Right lobe of liver (tissue), 6 donors: ENCODE data around the gene TMC1. TPM values are rescaled to one million over a fixed set of nuclear protein-coding genes. Genes with fewer than 3 reads are reported as not detected.

Source experiments
- ATAC-seq, 4 donors: fragments of 200-7000 bp; cut with Tn5 transposase; one replicate each; pipeline ENCODE4 v1.9.1; 2020; ENCODE audit warnings: mild to moderate bottlenecking in 4 of 4, moderate library complexity in 4 of 4
- DNase-seq, 3 donors: peaks; one replicate each; pipeline ENCODE4 v3.0.0-alpha.2; 2020
- H3K27ac ChIP-seq, 3 donors: fragments of 200-600 bp; one replicate each; pipeline ENCODE4 v1.8.0; 2022
- H3K27me3 ChIP-seq, 2 donors: fragments of 200-600 bp; one replicate each; pipeline ENCODE4 v1.8.0; 2022
- H3K36me3 ChIP-seq, 4 donors: fragments of 200-600 bp; sonication (generic) in 1 of 4; one replicate each; pipeline versions ENCODE4 v1.5.1 to v1.8.0; 2017 to 2022; ENCODE audit warnings: control low read depth in 1 of 4
- H3K4me1 ChIP-seq, 4 donors: fragments of 200-600 bp; sonication (generic) in 1 of 4; one replicate each; pipeline versions ENCODE4 v1.5.1 to v1.8.0; 2017 to 2022; ENCODE audit warnings: control low read depth in 1 of 4
- H3K4me3 ChIP-seq, 3 donors: fragments of 200-600 bp; one replicate each; pipeline ENCODE4 v1.8.0; 2022
- H3K9me3 ChIP-seq, 4 donors: fragments of 200-600 bp; sonication (generic) in 1 of 4; one replicate each; pipeline versions ENCODE4 v1.5.1 to v1.8.0; 2017 to 2022; ENCODE audit warnings: control low read depth in 1 of 4
- CTCF ChIP-seq, 4 donors: fragments of 200-600 bp in 3 of 4; fragments of 450-650 bp in 1 of 4; IDR thresholded peaks; one replicate each; pipeline versions ENCODE4 v1.5.1 to v1.8.0; 2016 to 2022; ENCODE audit warnings: antibody characterized with exemption in 4 of 4, mild to moderate bottlenecking in 2 of 4
- POLR2A ChIP-seq: fragments of 450-650 bp; IDR thresholded peaks from one replicate; pipeline ENCODE4 v1.6.1; 2017; ENCODE audit warnings: antibody characterized with exemption, mild to moderate bottlenecking
- WGBS: methylation state at CpG from one replicate; pipeline ENCODE4 v1.1.6; 2018; ENCODE audit warnings: low coverage, low lambda C conversion rate; ENCODE audit not compliant: insufficient coverage; ENCODE audit errors: missing lambda C conversion rate; 5-methylcytosine and 5-hydroxymethylcytosine counted together
- intact Hi-C, 2 donors: fragments of 100-400 bp; cut with DNase I; formaldehyde crosslinking; loops; one replicate each; pipeline versions ENCODE4 v1.11.2 to v1.14.1; 2022
- total RNA-seq, 6 experiments: library from RNA; depleted of rRNA in 2 of 6; stranded (reverse); fragments of >200 nt in 2 of 6; fragmentation: NEBNext Ultra II Directional in 3 of 6; extraction: Animal tissue kit (Norgen Biotek cat#: 25700) in 3 of 6; gene quantifications; one replicate each; pipeline versions ENCODE4 v1.1.0 to v1.2.4, GENCODE V29; 2016 to 2023
- donor health status: DM: no; HTN: yes; CAD: no.
- donor health status: DM: no; HTN: no; CAD: no.
- donor health status: DM: no; HTN: no; CAD: no.
- donor health status: DM: no; HTN: yes; CAD: no.
- donor health status: DM: no; HTN: yes; CAD: no.

TMC1 gene
- total RNA-seq, 6 experiments from 2014 or later = 0.06 to 0.42 TPM; not detected in 4

- ATAC-seq = no peak
These were observed 241.6 kb downstream of the TMC1 start for GRCh38 chr9:72763022-72763421.

GRCh38 chr9:72769546-72769945 lies 248.1 kb downstream of the TMC1 start:
- Histone ChIP-seq H3K36me3 (no peaks in the 10 kb centered on the region), H3K4me1 (no peaks in the 10 kb centered on the region), H3K4me3 (no peak overlapping the region), H3K27ac (no peak overlapping the region), H3K9me3 (no peaks in the 10 kb centered on the region), H3K27me3 (no peaks in the 10 kb centered on the region)
- intact Hi-C loops = no loop called here
- DNase-seq (no peak), ATAC-seq (no peak)
- 47% methylated on average over 5 of the region's 5 CpGs for WGBS
- TF ChIP-seq CTCF (IDR thresholded peaks at IDR 0.05) (no peak), POLR2A (no peak)

More at GRCh38 chr9:72763022-72763421, 241.6 kb downstream of the TMC1 start:
- 59% methylated on average over 2 of the region's 2 CpGs for WGBS
- H3K36me3 ChIP-seq = no peaks in the 10 kb centered on the region
- DNase-seq = no peak
- TF ChIP-seq CTCF (IDR thresholded peaks at IDR 0.05) (no peak), POLR2A (no peak)
- no peaks in the 10 kb centered on the region for H3K4me1 ChIP-seq
- no peaks in the 10 kb centered on the region for H3K27me3 ChIP-seq
- intact Hi-C loops = no loop called here
- no peak overlapping the region for H3K4me3 ChIP-seq
- H3K27ac ChIP-seq = no peak overlapping the region
- no peaks in the 10 kb centered on the region for H3K9me3 ChIP-seq

DNA sequence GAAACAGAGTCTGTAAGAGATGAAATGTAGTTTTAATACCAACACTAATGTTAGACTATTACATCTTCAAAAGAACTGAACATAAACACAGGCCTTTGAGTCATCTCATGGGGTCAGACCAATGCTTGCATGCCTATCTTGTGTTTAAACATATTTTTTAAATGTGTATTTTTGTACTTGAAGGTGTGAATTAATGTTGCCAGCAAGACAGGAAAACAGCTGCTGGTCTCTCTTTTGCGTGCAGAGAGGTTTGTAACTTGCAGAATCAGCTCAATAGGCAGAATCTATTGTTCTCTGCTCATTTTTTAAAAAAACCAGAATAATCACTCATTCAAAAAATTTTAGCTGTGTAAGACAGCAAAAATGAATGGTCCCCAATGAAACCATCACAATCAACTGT lies 251.3 kb downstream of the TMC1 start:
- Histone ChIP-seq H3K27me3 (no peaks in the 10 kb centered on the region), H3K4me3 (no peak overlapping the region), H3K27ac (no peak overlapping the region), H3K4me1 (no peaks in the 10 kb centered on the region), H3K9me3 (no peaks in the 10 kb centered on the region), H3K36me3 (no peaks in the 10 kb centered on the region)
- intact Hi-C loops = no loop called here
- WGBS = 55% methylated on average over 1 of the region's 1 CpG
- no peak for TF ChIP-seq CTCF (IDR thresholded peaks at IDR 0.05)
- TF ChIP-seq POLR2A = no peak
- DNase-seq = no peak
- no peak for ATAC-seq

- H3K27ac ChIP-seq = no peak overlapping the region
- intact Hi-C loops = no loop called here
- H3K27me3 ChIP-seq = no peaks in the 10 kb centered on the region
- H3K9me3 ChIP-seq = no peaks in the 10 kb centered on the region
- DNase-seq (no peak), ATAC-seq (no peak)
- H3K4me3 ChIP-seq = no peak overlapping the region
- TF ChIP-seq CTCF (IDR thresholded peaks at IDR 0.05) = no peak
- H3K4me1 ChIP-seq = no peaks in the 10 kb centered on the region
- no peaks in the 10 kb centered on the region for H3K36me3 ChIP-seq
- 53% methylated on average over 2 of the region's 2 CpGs for WGBS
These were observed 252.2 kb downstream of the TMC1 start for GRCh38 chr9:72773570-72773969.

DNA sequence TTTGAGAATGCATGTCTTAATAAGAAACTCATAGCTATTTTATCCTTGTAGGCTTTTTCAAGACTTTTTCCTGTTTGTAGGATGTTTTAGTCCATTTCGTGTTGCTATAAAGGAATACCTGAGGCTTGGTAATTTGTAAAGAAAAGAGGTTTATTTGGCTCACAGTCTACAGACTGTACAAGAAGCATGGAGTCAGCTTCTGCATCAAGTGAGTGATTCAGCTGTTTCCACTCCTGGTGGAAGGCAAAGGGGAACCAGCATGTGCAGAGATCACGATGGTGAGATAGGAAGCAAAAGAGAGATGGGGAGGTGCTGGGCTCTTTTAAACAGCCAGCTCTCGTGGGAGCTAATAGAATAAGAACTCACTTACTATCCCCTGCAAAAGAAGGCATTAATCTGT lies 254.2 kb downstream of the TMC1 start:
- intact Hi-C loops = no loop called here
- 39% methylated on average over 3 of the region's 3 CpGs for WGBS
- no peaks in the 10 kb centered on the region for H3K36me3 ChIP-seq
- no peaks in the 10 kb centered on the region for H3K27me3 ChIP-seq
- no peak overlapping the region for H3K4me3 ChIP-seq
- no peak for ATAC-seq
- no peak overlapping the region for H3K27ac ChIP-seq
- no peak for TF ChIP-seq CTCF (IDR thresholded peaks at IDR 0.05)
- DNase-seq = no peak
- H3K4me1 ChIP-seq = no peaks in the 10 kb centered on the region
- no peaks in the 10 kb centered on the region for H3K9me3 ChIP-seq
